ENCODE data around the gene AKAP3.

The AKAP3 gene

GRCh38 chr12:4648501-4649357 lies at the start of gene AKAP3, which contains the start of gene NDUFA9:
Gene AKAP3, minus strand, starts transcription at chr12:4649051. Its CDS starts 10,855 bp downstream, at chr12:4638196.
Gene NDUFA9, plus strand, starts transcription at chr12:4649114. Its CDS starts 13 bp downstream, at chr12:4649127.
- Histone ChIP-seq H2AFZ (ENCODE audit: low read length, unreplicated experiment) (peak within 1 kb of the TSS; percentile 87), H3K36me3 (ENCODE audit: insufficient read depth, low read length) (no peaks in the 10 kb centered on the region), H3K27me3 (ENCODE audit: insufficient read depth, low read length) (no peaks in the 10 kb centered on the region), H3K79me2 (ENCODE audit: control insufficient read depth, insufficient read depth, low read length, unreplicated experiment) (peaks cover 56% of the 10 kb centered on the region), H3K4me1 (ENCODE audit: control insufficient read depth, insufficient read depth, low read length, unreplicated experiment) (peaks cover 19% of the 10 kb centered on the region), H3K4me3 (ENCODE audit: low read depth, low read length) (peak within 1 kb of the TSS; percentile 85), H3K27ac (ENCODE audit: low read depth, low read length) (peak within 1 kb of the TSS; percentile 66)

GRCh38 chr12:4690760-4691159 lies 41.9 kb upstream of the AKAP3 start:
- Histone ChIP-seq H2AFZ (ENCODE audit: low read length, unreplicated experiment) (no peak overlapping the region), H3K4me3 (ENCODE audit: low read depth, low read length) (no peak overlapping the region), H3K36me3 (ENCODE audit: insufficient read depth, low read length) (peaks cover 15% of the 10 kb centered on the region; the same call in 1 of the 2 replicates), H3K27me3 (ENCODE audit: insufficient read depth, low read length) (no peaks in the 10 kb centered on the region), H3K4me1 (ENCODE audit: control insufficient read depth, insufficient read depth, low read length, unreplicated experiment) (no peaks in the 10 kb centered on the region), H3K79me2 (ENCODE audit: control insufficient read depth, insufficient read depth, low read length, unreplicated experiment) (no peaks in the 10 kb centered on the region), H3K27ac (ENCODE audit: low read depth, low read length) (no peak overlapping the region)

GRCh38 chr12:4685317-4685716 lies 36.5 kb upstream of the AKAP3 start:
- no peak overlapping the region for H2AFZ ChIP-seq (ENCODE audit: low read length, unreplicated experiment)
- no peaks in the 10 kb centered on the region for H3K4me1 ChIP-seq (ENCODE audit: control insufficient read depth, insufficient read depth, low read length, unreplicated experiment)
- no peaks in the 10 kb centered on the region for H3K27me3 ChIP-seq (ENCODE audit: insufficient read depth, low read length)
- H3K27ac ChIP-seq (ENCODE audit: low read depth, low read length): no peak overlapping the region
- H3K79me2 ChIP-seq (ENCODE audit: control insufficient read depth, insufficient read depth, low read length, unreplicated experiment): no peaks in the 10 kb centered on the region
- no peak overlapping the region for H3K4me3 ChIP-seq (ENCODE audit: low read depth, low read length)
- peaks cover 25% of the 10 kb centered on the region; the same call in 1 of the 2 replicates for H3K36me3 ChIP-seq (ENCODE audit: insufficient read depth, low read length)

GRCh38 chr12:4681732-4682131 lies 32.9 kb upstream of the AKAP3 start:
- no peak overlapping the region for H3K27ac ChIP-seq (ENCODE audit: low read depth, low read length)
- H3K27me3 ChIP-seq (ENCODE audit: insufficient read depth, low read length): no peaks in the 10 kb centered on the region
- H2AFZ ChIP-seq (ENCODE audit: low read length, unreplicated experiment): no peak overlapping the region
- H3K4me3 ChIP-seq (ENCODE audit: low read depth, low read length): no peak overlapping the region
- peaks cover 14% of the 10 kb centered on the region; the same call in 1 of the 2 replicates for H3K36me3 ChIP-seq (ENCODE audit: insufficient read depth, low read length)
- H3K79me2 ChIP-seq (ENCODE audit: control insufficient read depth, insufficient read depth, low read length, unreplicated experiment): no peaks in the 10 kb centered on the region
- no peaks in the 10 kb centered on the region for H3K4me1 ChIP-seq (ENCODE audit: control insufficient read depth, insufficient read depth, low read length, unreplicated experiment)

- peaks cover 7% of the 10 kb centered on the region; the same call in 1 of the 2 replicates for H3K36me3 ChIP-seq (ENCODE audit: insufficient read depth, low read length)
- H2AFZ ChIP-seq (ENCODE audit: low read length, unreplicated experiment): no peak overlapping the region
- no peak overlapping the region for H3K4me3 ChIP-seq (ENCODE audit: low read depth, low read length)
- no peaks in the 10 kb centered on the region for H3K27me3 ChIP-seq (ENCODE audit: insufficient read depth, low read length)
- no peak overlapping the region for H3K27ac ChIP-seq (ENCODE audit: low read depth, low read length)
- H3K79me2 ChIP-seq (ENCODE audit: control insufficient read depth, insufficient read depth, low read length, unreplicated experiment): no peaks in the 10 kb centered on the region
- H3K4me1 ChIP-seq (ENCODE audit: control insufficient read depth, insufficient read depth, low read length, unreplicated experiment): no peaks in the 10 kb centered on the region
These were observed 30.9 kb upstream of the AKAP3 start for GRCh38 chr12:4679711-4680110.

- Histone ChIP-seq H3K36me3 (ENCODE audit: insufficient read depth, low read length) (peaks cover 75% of the 10 kb centered on the region), H3K27ac (ENCODE audit: low read depth, low read length) (no peak overlapping the region), H3K4me1 (ENCODE audit: control insufficient read depth, insufficient read depth, low read length, unreplicated experiment) (peaks cover 16% of the 10 kb centered on the region), H2AFZ (ENCODE audit: low read length, unreplicated experiment) (no peak overlapping the region), H3K79me2 (ENCODE audit: control insufficient read depth, insufficient read depth, low read length, unreplicated experiment) (peaks cover 9% of the 10 kb centered on the region), H3K27me3 (ENCODE audit: insufficient read depth, low read length) (no peaks in the 10 kb centered on the region), H3K4me3 (ENCODE audit: low read depth, low read length) (no peak overlapping the region)
These were observed 16.4 kb upstream of the AKAP3 start for GRCh38 chr12:4665236-4665635.

GRCh38 chr12:4663971-4664505 lies 15.2 kb upstream of the AKAP3 start:
- Histone ChIP-seq H3K36me3 (ENCODE audit: insufficient read depth, low read length) (peaks cover 75% of the 10 kb centered on the region), H3K4me1 (ENCODE audit: control insufficient read depth, insufficient read depth, low read length, unreplicated experiment) (peaks cover 16% of the 10 kb centered on the region), H3K79me2 (ENCODE audit: control insufficient read depth, insufficient read depth, low read length, unreplicated experiment) (peaks cover 9% of the 10 kb centered on the region), H3K27me3 (ENCODE audit: insufficient read depth, low read length) (no peaks in the 10 kb centered on the region), H3K4me3 (ENCODE audit: low read depth, low read length) (no peak overlapping the region), H2AFZ (ENCODE audit: low read length, unreplicated experiment) (no peak overlapping the region), H3K27ac (ENCODE audit: low read depth, low read length) (peak overlapping the region; percentile 86)

GRCh38 chr12:4653691-4654090 lies 4.8 kb upstream of the AKAP3 start:
- H3K27ac ChIP-seq (ENCODE audit: low read depth, low read length): no peak overlapping the region
- H3K79me2 ChIP-seq (ENCODE audit: control insufficient read depth, insufficient read depth, low read length, unreplicated experiment): peaks cover 51% of the 10 kb centered on the region

GRCh38 chr12:4653257-4653656 lies 4.4 kb upstream of the AKAP3 start:
- H3K36me3 ChIP-seq (ENCODE audit: insufficient read depth, low read length): peaks cover 15% of the 10 kb centered on the region
- no peak overlapping the region for H2AFZ ChIP-seq (ENCODE audit: low read length, unreplicated experiment)
- no peak overlapping the region for H3K27ac ChIP-seq (ENCODE audit: low read depth, low read length)
- peaks cover 55% of the 10 kb centered on the region for H3K79me2 ChIP-seq (ENCODE audit: control insufficient read depth, insufficient read depth, low read length, unreplicated experiment)
- no peak overlapping the region for H3K4me3 ChIP-seq (ENCODE audit: low read depth, low read length)
- no peaks in the 10 kb centered on the region for H3K27me3 ChIP-seq (ENCODE audit: insufficient read depth, low read length)
- H3K4me1 ChIP-seq (ENCODE audit: control insufficient read depth, insufficient read depth, low read length, unreplicated experiment): peaks cover 15% of the 10 kb centered on the region

More at GRCh38 chr12:4653691-4654090, 4.8 kb upstream of the AKAP3 start:
- Histone ChIP-seq H3K4me3 (ENCODE audit: low read depth, low read length) (no peak overlapping the region), H3K27me3 (ENCODE audit: insufficient read depth, low read length) (no peaks in the 10 kb centered on the region), H2AFZ (ENCODE audit: low read length, unreplicated experiment) (no peak overlapping the region), H3K4me1 (ENCODE audit: control insufficient read depth, insufficient read depth, low read length, unreplicated experiment) (peaks cover 15% of the 10 kb centered on the region), H3K36me3 (ENCODE audit: insufficient read depth, low read length) (peaks cover 18% of the 10 kb centered on the region)

GRCh38 chr12:4649358-4649661 lies 459 bp upstream of the AKAP3 start:
- Histone ChIP-seq H3K27me3 (ENCODE audit: insufficient read depth, low read length) (no peaks in the 10 kb centered on the region), H3K27ac (ENCODE audit: low read depth, low read length) (peak overlapping the region; percentile 66; the same call in 1 of the 2 replicates), H3K36me3 (ENCODE audit: insufficient read depth, low read length) (0 out of 2 replicates have a peak, but pooled peaks cover 1% of the 10 kb centered on the region), H3K4me3 (ENCODE audit: low read depth, low read length) (peak overlapping the region; percentile 85), H2AFZ (ENCODE audit: low read length, unreplicated experiment) (peak overlapping the region; percentile 87), H3K4me1 (ENCODE audit: control insufficient read depth, insufficient read depth, low read length, unreplicated experiment) (peaks cover 19% of the 10 kb centered on the region), H3K79me2 (ENCODE audit: control insufficient read depth, insufficient read depth, low read length, unreplicated experiment) (peaks cover 60% of the 10 kb centered on the region)

- no peaks in the 10 kb centered on the region for H3K36me3 ChIP-seq (ENCODE audit: insufficient read depth, low read length)
- peak overlapping the region; percentile 87 for H2AFZ ChIP-seq (ENCODE audit: low read length, unreplicated experiment)
- no peak overlapping the region for H3K27ac ChIP-seq (ENCODE audit: low read depth, low read length)
- peaks cover 50% of the 10 kb centered on the region for H3K79me2 ChIP-seq (ENCODE audit: control insufficient read depth, insufficient read depth, low read length, unreplicated experiment)
- H3K4me3 ChIP-seq (ENCODE audit: low read depth, low read length): peak overlapping the region; percentile 85
- no peaks in the 10 kb centered on the region for H3K27me3 ChIP-seq (ENCODE audit: insufficient read depth, low read length)
- peaks cover 19% of the 10 kb centered on the region for H3K4me1 ChIP-seq (ENCODE audit: control insufficient read depth, insufficient read depth, low read length, unreplicated experiment)
These were observed 749 bp downstream of the AKAP3 start for GRCh38 chr12:4648104-4648500.
